CD4-positive, alpha-beta memory T cell (primary cell): ENCODE results near the gene CLN5. TPM values are rescaled to one million over a fixed set of nuclear protein-coding genes. Genes with fewer than 3 reads are reported as not detected.

Experiments used
- CTCF ChIA-PET: fragments of 350-600 bp; sonication (Branson Sonifier 250); formaldehyde crosslinking; loops from one replicate; lab custom pipeline; 2021; ENCODE audit warnings: inconsistent platforms; ENCODE audit not compliant: partially characterized antibody; lab: Charles Lee
- POLR2A ChIA-PET: fragments of 350-600 bp; sonication (Branson Sonifier 250); formaldehyde crosslinking; loops from one replicate; lab custom pipeline; 2021; ENCODE audit not compliant: partially characterized antibody; lab: Charles Lee
- DNase-seq, 5 donors: peaks; one replicate each; pipeline versions ENCODE4 v3.0.0 to v3.0.0-alpha.2; 2020 to 2022; ENCODE audit warnings: mixed read lengths in 1 of 5
- H3K27ac ChIP-seq: one replicate; pipeline ENCODE4 v1.7.0; 2013; ENCODE audit warnings: low read depth, low read length
- H3K27me3 ChIP-seq: 2 replicates; pipeline ENCODE4 v1.7.0; 2013; ENCODE audit warnings: mild to moderate bottlenecking, low read length, moderate library complexity; ENCODE audit not compliant: insufficient read depth
- H3K36me3 ChIP-seq: 2 replicates; pipeline ENCODE4 v1.7.0; 2013; ENCODE audit warnings: mild to moderate bottlenecking, low read length, moderate library complexity; ENCODE audit not compliant: insufficient read depth
- H3K4me1 ChIP-seq: 2 replicates; pipeline ENCODE4 v1.7.0; 2013; ENCODE audit warnings: mild to moderate bottlenecking, low read length, moderate library complexity; ENCODE audit not compliant: insufficient read depth
- H3K4me3 ChIP-seq, 2 donors: one replicate each; pipeline ENCODE4 v1.7.0; 2013; ENCODE audit warnings: low read length in 2 of 2, mild to moderate bottlenecking in 1 of 2
- H3K9me3 ChIP-seq, 2 donors: one replicate each; pipeline ENCODE4 v1.7.0; 2013; ENCODE audit warnings: low read length in 2 of 2, control low read depth in 1 of 2; ENCODE audit not compliant: control insufficient read depth in 1 of 2
- H3K27ac Mint-ChIP-seq, 7 donors: one replicate each; pipeline ENCODE4 v1.8.0; 2020 to 2021; ENCODE audit warnings: mixed read lengths in 7 of 7, mild to moderate bottlenecking in 6 of 7, inconsistent platforms in 3 of 7, moderate library complexity in 3 of 7
- H3K27me3 Mint-ChIP-seq, 2 donors: one replicate each; pipeline ENCODE4 v1.8.0; 2020 to 2021; ENCODE audit warnings: mixed read lengths in 2 of 2
- H3K36me3 Mint-ChIP-seq, 2 donors: one replicate each; pipeline ENCODE4 v1.8.0; 2020 to 2021; ENCODE audit warnings: mixed read lengths in 2 of 2, inconsistent platforms in 1 of 2, mild to moderate bottlenecking in 1 of 2
- H3K4me1 Mint-ChIP-seq, 4 donors: one replicate each; pipeline ENCODE4 v1.8.0; 2020 to 2021; ENCODE audit warnings: mixed read lengths in 4 of 4, mild to moderate bottlenecking in 1 of 4
- H3K4me3 Mint-ChIP-seq, 8 donors: one replicate each; pipeline ENCODE4 v1.8.0; 2020 to 2021; ENCODE audit warnings: mixed read lengths in 8 of 8, mild to moderate bottlenecking in 7 of 8, moderate library complexity in 6 of 8, inconsistent platforms in 3 of 8
- H3K9me3 Mint-ChIP-seq, 8 donors: one replicate each; pipeline ENCODE4 v1.8.0; 2020 to 2021; ENCODE audit warnings: mixed read lengths in 8 of 8, mild to moderate bottlenecking in 5 of 8, inconsistent platforms in 3 of 8, moderate library complexity in 1 of 8
- intact Hi-C: fragments of 100-400 bp; cut with micrococcal nuclease; formaldehyde crosslinking; loops from one replicate; pipeline ENCODE4 v1.15.1; 2023
- polyA plus RNA-seq, 2 donors: library from polyadenylated mRNA; unstranded; fragments of 300-500 nt; fragmentation: Illumina TruSeq; gene quantifications; one replicate each; pipeline ENCODE4 v1.2.3, GENCODE V29; 2021
- total RNA-seq, 2 experiments: library from RNA; stranded (reverse); gene quantifications; one replicate each; pipeline ENCODE4 v1.2.3, GENCODE V29; 2021

CLN5 gene
- total and polyA plus RNA-seq, 4 experiments from 2014 or later, result 26.0 to 48.6 (median 33.9) TPM

- no peak overlapping the region for H3K4me3 Mint-ChIP-seq
- peak overlapping the region in 2 of 7 donors; percentile 22 to 36 for H3K27ac Mint-ChIP-seq
- no peak overlapping the region for H3K4me3 ChIP-seq
- H3K36me3 ChIP-seq, result peaks cover 52% of the 10 kb centered on the region
- H3K4me1 Mint-ChIP-seq, result no peaks in the 10 kb centered on the region
- no peaks in the 10 kb centered on the region for H3K27me3 Mint-ChIP-seq
- CTCF ChIA-PET, result no interaction called here
- no peaks in the 10 kb centered on the region for H3K27me3 ChIP-seq
- no peaks in the 10 kb centered on the region for H3K4me1 ChIP-seq
- POLR2A ChIA-PET, result interaction anchor here (0.6 kb wide), 1 partner anchor 33 kb away, joined by 4 read pairs; no protein-coding TSS in a partner anchor
- no peak for DNase-seq
- no peak overlapping the region for H3K27ac ChIP-seq
- no peaks in the 10 kb centered on the region for H3K9me3 ChIP-seq
- peaks cover 51 to 70% of the 10 kb centered on the region in 2 donors for H3K36me3 Mint-ChIP-seq
- H3K9me3 Mint-ChIP-seq, result no peaks in the 10 kb centered on the region
- intact Hi-C loops, result no loop called here
Observed at GRCh38 chr13:77048681-77049080, 56.8 kb downstream of the CLN5 start.

DNA sequence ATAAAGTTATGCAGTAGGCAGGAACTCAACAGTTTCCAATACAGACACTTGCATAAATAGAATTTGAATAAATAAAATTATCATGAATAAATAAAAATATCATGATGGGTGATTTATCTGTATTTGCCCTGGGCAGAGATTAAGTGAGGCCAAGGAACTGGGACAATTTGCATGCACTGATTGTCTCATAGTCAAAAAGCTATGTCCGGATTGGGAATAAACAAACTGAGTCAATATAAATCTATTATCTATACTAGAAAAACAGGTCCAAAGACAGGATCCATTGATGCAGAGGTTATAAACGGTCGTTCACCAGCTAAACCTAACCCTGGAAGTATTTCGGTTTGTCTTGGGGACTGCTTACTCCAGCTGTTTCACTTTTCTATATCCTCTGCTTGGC is 61.3 kb downstream of the CLN5 start:
- intact Hi-C loops, result no loop called here
- no peak for DNase-seq
- Histone ChIP-seq H3K4me3 (no peak overlapping the region), H3K27me3 (no peaks in the 10 kb centered on the region), H3K4me1 (no peaks in the 10 kb centered on the region), H3K27ac (no peak overlapping the region), H3K36me3 (peaks cover 73% of the 10 kb centered on the region), H3K9me3 (no peaks in the 10 kb centered on the region)
- Mint-ChIP-seq H3K36me3 (peaks cover 65 to 77% of the 10 kb centered on the region in 2 donors), H3K27ac (no peak overlapping the region), H3K9me3 (no peaks in the 10 kb centered on the region), H3K4me3 (no peak overlapping the region), H3K4me1 (peaks cover 0 to 1% (median 0%) of the 10 kb centered on the region in 4 donors), H3K27me3 (no peaks in the 10 kb centered on the region)
- CTCF ChIA-PET, result no interaction called here
- POLR2A ChIA-PET, result interaction anchor here (1.0 to 1.6 kb wide), 2 partner anchors 27 to 61 kb away, joined by 4 read pairs; partner anchors contain the start of gene CLN5

Other genes starting within 250 kb of the CLN5 start
- 1 to 10 TPM; 9.3 to 9.6 TPM for gene KCTD12, start 105.7 kb upstream of the CLN5 start, total RNA-seq
- under 1 TPM; 0.15 to 0.56 TPM for gene KCTD12, start 105.7 kb upstream of the CLN5 start, polyA plus RNA-seq
- not detected for gene ACOD1, start 43.6 kb upstream of the CLN5 start, total RNA-seq
- gene ACOD1, start 43.6 kb upstream of the CLN5 start, polyA plus RNA-seq, result not detected
- gene FBXL3, start 35.1 kb downstream of the CLN5 start, total RNA-seq, result 10 to 100 TPM; 94.2 to 96.2 TPM
- 10 to 100 TPM; 53.7 to 67.3 TPM for gene FBXL3, start 35.1 kb downstream of the CLN5 start, polyA plus RNA-seq